Measurements from ENCODE around the gene BPNT1. TPM values are rescaled to one million over a fixed set of nuclear protein-coding genes. Genes with fewer than 3 reads are reported as not detected.

BPNT1 gene
- total and polyA plus RNA-seq, 2 of the 13 experiments (the other 11 are each of a cell fraction or from before 2014, with no cell fraction given) = 35.2 to 43.9 TPM

DNA sequence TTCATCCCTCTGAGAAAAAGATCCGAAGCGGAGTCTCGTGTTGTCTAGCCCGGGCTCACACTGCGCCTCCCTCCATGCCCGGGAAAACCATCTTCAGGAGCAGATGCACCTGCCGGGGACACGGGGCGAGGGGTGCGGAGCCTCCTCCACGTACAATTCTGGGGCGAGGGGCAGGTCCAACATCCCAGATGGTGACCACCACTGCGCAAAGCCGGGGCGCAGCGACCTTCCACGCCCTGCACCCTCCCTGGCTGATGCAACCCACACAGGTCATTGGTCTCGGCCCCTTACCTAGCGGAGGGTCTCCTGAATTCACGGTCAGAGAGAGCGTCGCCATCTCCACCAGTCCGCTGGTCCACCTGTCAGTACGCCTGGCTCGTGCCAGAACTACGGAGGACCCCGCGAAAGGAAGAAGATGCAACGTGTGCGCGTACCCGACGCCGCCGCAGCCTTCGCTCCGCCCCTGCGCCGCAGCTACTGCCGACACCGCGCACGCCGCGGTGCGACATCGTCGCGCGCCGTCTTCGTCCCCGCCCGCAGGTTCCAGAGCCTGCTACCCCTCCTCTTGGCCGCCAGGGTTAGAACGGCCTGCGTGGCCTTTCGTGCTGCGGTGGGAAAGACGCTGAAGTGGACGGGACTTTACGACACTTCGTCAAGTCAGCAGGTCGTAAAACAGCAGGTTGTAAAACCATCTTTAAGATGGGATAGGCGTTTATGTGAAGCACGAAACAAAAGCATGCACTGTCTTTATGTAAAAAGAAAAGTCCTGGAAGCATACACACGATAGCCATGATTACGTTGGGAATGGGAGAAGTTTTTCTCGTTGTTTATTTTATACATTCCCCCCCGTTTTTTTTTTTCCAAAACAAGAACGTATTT is 43.3 kb downstream of the BPNT1 start, which contains the start of gene EPRS1 (continued):
- TF ChIP-seq ZNF781 (CRISPR knock-in tag; IDR thresholded peaks at IDR 0.05; ENCODE audit: borderline replicate concordance, not compliant biosample characterization) (peak; percentile 55), NPAS2 (CRISPR knock-in tag; IDR thresholded peaks at IDR 0.05; ENCODE audit: borderline replicate concordance) (no peak), ZNF510 (CRISPR knock-in tag; IDR thresholded peaks at IDR 0.05; ENCODE audit: low read depth) (no peak), ZNF780A (CRISPR knock-in tag; IDR thresholded peaks at IDR 0.05) (peak; percentile 54; the same call in 1 of the 2 replicates), NFYB (CRISPR knock-in tag; IDR thresholded peaks at IDR 0.05) (peak; percentile 34; the same call in 1 of the 2 replicates), ZNF251 (CRISPR knock-in tag; IDR thresholded peaks at IDR 0.05) (no peak), SIX4 (CRISPR knock-in tag; IDR thresholded peaks at IDR 0.05) (peak; percentile 13; the same call in 1 of the 2 replicates), ZFP90 (CRISPR knock-in tag; IDR thresholded peaks at IDR 0.05; ENCODE audit: borderline replicate concordance) (no peak; the same call in 1 of the 2 replicates), ZFP37 (CRISPR knock-in tag; IDR thresholded peaks at IDR 0.05; ENCODE audit: borderline replicate concordance) (no peak), ARNTL (CRISPR knock-in tag; IDR thresholded peaks at IDR 0.05) (no peak), PHF8 (CRISPR knock-in tag; IDR thresholded peaks at IDR 0.05) (peak; percentile 86), ZBTB21 (CRISPR knock-in tag; IDR thresholded peaks at IDR 0.05) (no peak), ASH2L (IDR thresholded peaks at IDR 0.05; ENCODE audit: insufficient read length, low read depth, low read length) (peak; percentile 90), RORA (CRISPR knock-in tag; IDR thresholded peaks at IDR 0.05) (no peak), ZNF446 (CRISPR knock-in tag; IDR thresholded peaks at IDR 0.05) (no peak), ZNF44 (CRISPR knock-in tag; IDR thresholded peaks at IDR 0.05) (no peak), KDM5B (CRISPR knock-in tag; IDR thresholded peaks at IDR 0.05; ENCODE audit: borderline replicate concordance) (peak; percentile 84; the same call in 1 of the 2 replicates)
- TF ChIP-seq, protein P1, sequence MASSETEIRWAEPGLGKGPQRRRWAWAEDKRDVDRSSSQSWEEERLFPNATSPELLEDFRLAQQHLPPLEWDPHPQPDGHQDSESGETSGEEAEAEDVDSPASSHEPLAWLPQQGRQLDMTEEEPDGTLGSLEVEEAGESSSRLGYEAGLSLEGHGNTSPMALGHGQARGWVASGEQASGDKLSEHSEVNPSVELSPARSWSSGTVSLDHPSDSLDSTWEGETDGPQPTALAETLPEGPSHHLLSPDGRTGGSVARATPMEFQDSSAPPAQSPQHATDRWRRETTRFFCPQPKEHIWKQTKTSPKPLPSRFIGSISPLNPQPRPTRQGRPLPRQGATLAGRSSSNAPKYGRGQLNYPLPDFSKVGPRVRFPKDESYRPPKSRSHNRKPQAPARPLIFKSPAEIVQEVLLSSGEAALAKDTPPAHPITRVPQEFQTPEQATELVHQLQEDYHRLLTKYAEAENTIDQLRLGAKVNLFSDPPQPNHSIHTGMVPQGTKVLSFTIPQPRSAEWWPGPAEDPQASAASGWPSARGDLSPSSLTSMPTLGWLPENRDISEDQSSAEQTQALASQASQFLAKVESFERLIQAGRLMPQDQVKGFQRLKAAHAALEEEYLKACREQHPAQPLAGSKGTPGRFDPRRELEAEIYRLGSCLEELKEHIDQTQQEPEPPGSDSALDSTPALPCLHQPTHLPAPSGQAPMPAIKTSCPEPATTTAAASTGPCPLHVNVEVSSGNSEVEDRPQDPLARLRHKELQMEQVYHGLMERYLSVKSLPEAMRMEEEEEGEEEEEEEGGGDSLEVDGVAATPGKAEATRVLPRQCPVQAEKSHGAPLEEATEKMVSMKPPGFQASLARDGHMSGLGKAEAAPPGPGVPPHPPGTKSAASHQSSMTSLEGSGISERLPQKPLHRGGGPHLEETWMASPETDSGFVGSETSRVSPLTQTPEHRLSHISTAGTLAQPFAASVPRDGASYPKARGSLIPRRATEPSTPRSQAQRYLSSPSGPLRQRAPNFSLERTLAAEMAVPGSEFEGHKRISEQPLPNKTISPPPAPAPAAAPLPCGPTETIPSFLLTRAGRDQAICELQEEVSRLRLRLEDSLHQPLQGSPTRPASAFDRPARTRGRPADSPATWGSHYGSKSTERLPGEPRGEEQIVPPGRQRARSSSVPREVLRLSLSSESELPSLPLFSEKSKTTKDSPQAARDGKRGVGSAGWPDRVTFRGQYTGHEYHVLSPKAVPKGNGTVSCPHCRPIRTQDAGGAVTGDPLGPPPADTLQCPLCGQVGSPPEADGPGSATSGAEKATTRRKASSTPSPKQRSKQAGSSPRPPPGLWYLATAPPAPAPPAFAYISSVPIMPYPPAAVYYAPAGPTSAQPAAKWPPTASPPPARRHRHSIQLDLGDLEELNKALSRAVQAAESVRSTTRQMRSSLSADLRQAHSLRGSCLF (CRISPR knock-in tag; IDR thresholded peaks at IDR 0.05; ENCODE audit: borderline replicate concordance) = no peak
- TF ChIP-seq, protein P2, sequence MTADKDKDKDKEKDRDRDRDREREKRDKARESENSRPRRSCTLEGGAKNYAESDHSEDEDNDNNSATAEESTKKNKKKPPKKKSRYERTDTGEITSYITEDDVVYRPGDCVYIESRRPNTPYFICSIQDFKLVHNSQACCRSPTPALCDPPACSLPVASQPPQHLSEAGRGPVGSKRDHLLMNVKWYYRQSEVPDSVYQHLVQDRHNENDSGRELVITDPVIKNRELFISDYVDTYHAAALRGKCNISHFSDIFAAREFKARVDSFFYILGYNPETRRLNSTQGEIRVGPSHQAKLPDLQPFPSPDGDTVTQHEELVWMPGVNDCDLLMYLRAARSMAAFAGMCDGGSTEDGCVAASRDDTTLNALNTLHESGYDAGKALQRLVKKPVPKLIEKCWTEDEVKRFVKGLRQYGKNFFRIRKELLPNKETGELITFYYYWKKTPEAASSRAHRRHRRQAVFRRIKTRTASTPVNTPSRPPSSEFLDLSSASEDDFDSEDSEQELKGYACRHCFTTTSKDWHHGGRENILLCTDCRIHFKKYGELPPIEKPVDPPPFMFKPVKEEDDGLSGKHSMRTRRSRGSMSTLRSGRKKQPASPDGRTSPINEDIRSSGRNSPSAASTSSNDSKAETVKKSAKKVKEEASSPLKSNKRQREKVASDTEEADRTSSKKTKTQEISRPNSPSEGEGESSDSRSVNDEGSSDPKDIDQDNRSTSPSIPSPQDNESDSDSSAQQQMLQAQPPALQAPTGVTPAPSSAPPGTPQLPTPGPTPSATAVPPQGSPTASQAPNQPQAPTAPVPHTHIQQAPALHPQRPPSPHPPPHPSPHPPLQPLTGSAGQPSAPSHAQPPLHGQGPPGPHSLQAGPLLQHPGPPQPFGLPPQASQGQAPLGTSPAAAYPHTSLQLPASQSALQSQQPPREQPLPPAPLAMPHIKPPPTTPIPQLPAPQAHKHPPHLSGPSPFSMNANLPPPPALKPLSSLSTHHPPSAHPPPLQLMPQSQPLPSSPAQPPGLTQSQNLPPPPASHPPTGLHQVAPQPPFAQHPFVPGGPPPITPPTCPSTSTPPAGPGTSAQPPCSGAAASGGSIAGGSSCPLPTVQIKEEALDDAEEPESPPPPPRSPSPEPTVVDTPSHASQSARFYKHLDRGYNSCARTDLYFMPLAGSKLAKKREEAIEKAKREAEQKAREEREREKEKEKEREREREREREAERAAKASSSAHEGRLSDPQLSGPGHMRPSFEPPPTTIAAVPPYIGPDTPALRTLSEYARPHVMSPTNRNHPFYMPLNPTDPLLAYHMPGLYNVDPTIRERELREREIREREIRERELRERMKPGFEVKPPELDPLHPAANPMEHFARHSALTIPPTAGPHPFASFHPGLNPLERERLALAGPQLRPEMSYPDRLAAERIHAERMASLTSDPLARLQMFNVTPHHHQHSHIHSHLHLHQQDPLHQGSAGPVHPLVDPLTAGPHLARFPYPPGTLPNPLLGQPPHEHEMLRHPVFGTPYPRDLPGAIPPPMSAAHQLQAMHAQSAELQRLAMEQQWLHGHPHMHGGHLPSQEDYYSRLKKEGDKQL (CRISPR knock-in tag; IDR thresholded peaks at IDR 0.05; ENCODE audit: low read depth) = no peak; the same call in 1 of the 2 replicates

Measured in HepG2 (cell line).